CD4-positive, alpha-beta T cell treated with Interferon alpha-2 for 1 hour (primary cell): ENCODE measurements around the gene GABRB3.

Experiments used
- DNase-seq, 2 donors: peaks; one replicate each; pipeline ENCODE4 v3.0.0-alpha.2; 2020 to 2022

GABRB3 gene

GRCh38 chr15:26772154-26773066 lies at the start of gene GABRB3:
TSS of gene GABRB3 (minus strand) at chr15:26773066.
- DNase-seq: no peak

- no peak for DNase-seq
Measured at GRCh38 chr15:26807517-26808427, 34.9 kb upstream of the GABRB3 start.

GRCh38 chr15:26806574-26806973 lies 33.7 kb upstream of the GABRB3 start:
- no peak for DNase-seq

GRCh38 chr15:26806151-26806550 lies 33.3 kb upstream of the GABRB3 start:
- DNase-seq: no peak

- no peak for DNase-seq
Measured at GRCh38 chr15:26805470-26805869, 32.6 kb upstream of the GABRB3 start.

- no peak for DNase-seq
Measured at GRCh38 chr15:26804063-26804804, 31.4 kb upstream of the GABRB3 start.

GRCh38 chr15:26790118-26790517 lies 17.3 kb upstream of the GABRB3 start:
- no peak for DNase-seq

- DNase-seq: no peak
Measured at GRCh38 chr15:26781816-26782215, 8.9 kb upstream of the GABRB3 start.

- DNase-seq: no peak
Measured at GRCh38 chr15:26773917-26774316, 1.1 kb upstream of the GABRB3 start.

- DNase-seq: no peak
Measured at GRCh38 chr15:26773067-26773877, 406 bp upstream of the GABRB3 start.

GRCh38 chr15:26771578-26772153 lies 1.2 kb downstream of the GABRB3 start:
- no peak for DNase-seq

GRCh38 chr15:26771168-26771567 lies 1.7 kb downstream of the GABRB3 start:
- DNase-seq: no peak

GRCh38 chr15:26767169-26767670 lies 5.6 kb downstream of the GABRB3 start:
- no peak for DNase-seq

- DNase-seq: no peak
Measured at GRCh38 chr15:26766262-26766661, 6.6 kb downstream of the GABRB3 start.

GRCh38 chr15:26759986-26760385 lies 12.9 kb downstream of the GABRB3 start:
- no peak for DNase-seq

- no peak for DNase-seq
Measured at GRCh38 chr15:26758079-26758478, 14.8 kb downstream of the GABRB3 start.

- DNase-seq: no peak
Measured at GRCh38 chr15:26757141-26757540, 15.7 kb downstream of the GABRB3 start.

- DNase-seq: no peak
Measured at GRCh38 chr15:26744894-26745293, 28.0 kb downstream of the GABRB3 start.

- DNase-seq: no peak
Measured at GRCh38 chr15:26739791-26740190, 33.1 kb downstream of the GABRB3 start.

GRCh38 chr15:26738996-26739395 lies 33.9 kb downstream of the GABRB3 start:
- DNase-seq: no peak

- DNase-seq: no peak
Measured at GRCh38 chr15:26736502-26737248, 36.2 kb downstream of the GABRB3 start.
